Heart left ventricle (tissue), 13 donors: Measurements from ENCODE around the gene DYSF.

Source experiments
- POLR2A ChIP-seq, 2 donors: fragments of 450-650 bp; IDR thresholded peaks; one replicate each; pipeline ENCODE4 v1.6.1; 2017; ENCODE audit warnings: antibody characterized with exemption in 2 of 2, mild to moderate bottlenecking in 2 of 2, moderate library complexity in 2 of 2
- TF ChIP-seq, protein P1 (sequence below), 12 donors: fragments of 200-600 bp; sonication (generic) in 4 of 12; IDR thresholded peaks; one replicate each; pipeline versions ENCODE4 v1.5.0 to v1.8.0; 2018 to 2022; ENCODE audit warnings: antibody characterized with exemption in 12 of 12, mild to moderate bottlenecking in 5 of 12
- donor health status: ischemic (EF 13 %, LVEDD 7.1; RV severe dilation, severe dysfunction).
- donor health status: DM: no; HTN: yes; CAD: no.
- donor health status: DM: no; HTN: no; CAD: no.
- donor health status: ischemic (EF 25% LVEDD 6.9; RV normal size, moderate dysfunction).
- donor health status: ischemic (EF 25% LVEDD 5.7; RV mildly dilated, moderate dysfunction).
- donor health status: ischemic (EF 35%, LVEDD 5.7; RV mildly dilated, moderate dysfunction).
- donor health status: nonischemic (EF 11% LVEDD 7.7; RV severe dilation, severe dysfunction).
- donor health status: DM: yes; HTN: yes; CAD: no.
- donor health status: PGD.
- donor health status: ischemic (EF 29% LVEDD 5.4; RV normal size, mild dysfunction).
- donor health status: nonischemic (EF 23%, LVEDD 6.1; RV moderate dilation, normal function).

DNA sequence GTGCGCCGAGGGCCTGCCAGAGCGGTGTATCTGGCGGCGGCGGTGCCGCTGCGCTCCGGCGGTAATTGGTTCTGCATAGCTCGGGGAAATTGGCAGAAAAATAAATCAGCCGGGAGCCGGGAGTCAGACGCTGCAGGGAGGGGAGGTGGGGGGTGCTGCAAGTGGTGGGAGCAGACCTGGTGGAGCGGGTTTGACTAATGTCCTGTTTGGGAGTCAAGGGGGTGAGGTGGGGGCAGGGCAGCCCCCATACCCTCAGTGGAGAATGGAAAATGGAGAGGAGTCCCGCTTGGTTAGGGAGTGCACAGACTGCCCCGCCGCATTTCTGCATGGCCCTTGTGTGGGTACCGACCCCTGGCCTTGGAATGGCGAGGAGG lies 107.3 kb downstream of the DYSF start:
- TF ChIP-seq, protein P1, sequence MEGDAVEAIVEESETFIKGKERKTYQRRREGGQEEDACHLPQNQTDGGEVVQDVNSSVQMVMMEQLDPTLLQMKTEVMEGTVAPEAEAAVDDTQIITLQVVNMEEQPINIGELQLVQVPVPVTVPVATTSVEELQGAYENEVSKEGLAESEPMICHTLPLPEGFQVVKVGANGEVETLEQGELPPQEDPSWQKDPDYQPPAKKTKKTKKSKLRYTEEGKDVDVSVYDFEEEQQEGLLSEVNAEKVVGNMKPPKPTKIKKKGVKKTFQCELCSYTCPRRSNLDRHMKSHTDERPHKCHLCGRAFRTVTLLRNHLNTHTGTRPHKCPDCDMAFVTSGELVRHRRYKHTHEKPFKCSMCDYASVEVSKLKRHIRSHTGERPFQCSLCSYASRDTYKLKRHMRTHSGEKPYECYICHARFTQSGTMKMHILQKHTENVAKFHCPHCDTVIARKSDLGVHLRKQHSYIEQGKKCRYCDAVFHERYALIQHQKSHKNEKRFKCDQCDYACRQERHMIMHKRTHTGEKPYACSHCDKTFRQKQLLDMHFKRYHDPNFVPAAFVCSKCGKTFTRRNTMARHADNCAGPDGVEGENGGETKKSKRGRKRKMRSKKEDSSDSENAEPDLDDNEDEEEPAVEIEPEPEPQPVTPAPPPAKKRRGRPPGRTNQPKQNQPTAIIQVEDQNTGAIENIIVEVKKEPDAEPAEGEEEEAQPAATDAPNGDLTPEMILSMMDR (IDR thresholded peaks at IDR 0.05), result no peak
- no peak for TF ChIP-seq POLR2A (IDR thresholded peaks at IDR 0.05)
